SJCRH30 (cell line): ENCODE data around the gene EFCAB10. TPM values are rescaled to one million over a fixed set of nuclear protein-coding genes. Genes with fewer than 3 reads are reported as not detected.

Experiments used
- DNase-seq, 2 experiments: peaks; one replicate each; pipeline ENCODE4 v3.0.0-alpha.2; 2015 to 2020
- H3K27ac ChIP-seq: fragments of 250-450 bp; sonication (Bioruptor Pico); 2 replicates; pipeline ENCODE4 v1.5.1; 2020; ENCODE audit warnings: mild to moderate bottlenecking, moderate library complexity
- H3K27me3 ChIP-seq: fragments of 250-450 bp; sonication (Bioruptor Pico); 2 replicates; pipeline ENCODE4 v1.5.1; 2020; ENCODE audit warnings: mild to moderate bottlenecking, moderate library complexity
- H3K36me3 ChIP-seq: fragments of 250-450 bp; sonication (Bioruptor Pico); 2 replicates; pipeline ENCODE4 v1.5.1; 2020; ENCODE audit warnings: mild to moderate bottlenecking, moderate library complexity
- H3K4me1 ChIP-seq: fragments of 250-450 bp; sonication (Bioruptor Pico); 2 replicates; pipeline ENCODE4 v1.5.1; 2020; ENCODE audit warnings: mild to moderate bottlenecking, moderate library complexity
- H3K4me3 ChIP-seq: fragments of 250-450 bp; sonication (Bioruptor Pico); 2 replicates; pipeline ENCODE4 v1.5.1; 2020; ENCODE audit warnings: mild to moderate bottlenecking, moderate library complexity
- H3K9me3 ChIP-seq: fragments of 250-450 bp; sonication (Bioruptor Pico); replicated peaks from 2 replicates; pipeline ENCODE4 v1.5.1; 2020; ENCODE audit warnings: mild to moderate bottlenecking, moderate library complexity
- total RNA-seq: library from RNA; depleted of rRNA; stranded (reverse); fragments of >200 nt; shearing (Covaris generic); gene quantifications from 2 replicates; pipeline ENCODE4 v1.2.3, GENCODE V29; 2014

EFCAB10 gene
- total RNA-seq, 1 experiment from 2014 or later = 0.06 TPM

- H3K27me3 ChIP-seq = no peaks in the 10 kb centered on the region
- peaks cover 8% of the 10 kb centered on the region; the same call in 1 of the 2 replicates for H3K9me3 ChIP-seq
- H3K4me1 ChIP-seq = no peaks in the 10 kb centered on the region
- H3K27ac ChIP-seq = no peak overlapping the region
- no peak for DNase-seq
- H3K36me3 ChIP-seq = no peaks in the 10 kb centered on the region
- H3K4me3 ChIP-seq = no peak overlapping the region
Observed at GRCh38 chr7:105585850-105586500, 4.7 kb upstream of the EFCAB10 start.

GRCh38 chr7:105584165-105584564, 2.9 kb upstream of the EFCAB10 start:
- H3K9me3 ChIP-seq = peaks cover 8% of the 10 kb centered on the region; the same call in 1 of the 2 replicates
- no peak for DNase-seq
- no peaks in the 10 kb centered on the region for H3K27me3 ChIP-seq
- no peaks in the 10 kb centered on the region for H3K36me3 ChIP-seq
- H3K4me3 ChIP-seq = no peak overlapping the region
- no peaks in the 10 kb centered on the region for H3K4me1 ChIP-seq
- H3K27ac ChIP-seq = no peak overlapping the region

- H3K27me3 ChIP-seq = no peaks in the 10 kb centered on the region
- no peaks in the 10 kb centered on the region for H3K36me3 ChIP-seq
- H3K4me3 ChIP-seq = no peak overlapping the region
- peaks cover 8% of the 10 kb centered on the region; the same call in 1 of the 2 replicates for H3K9me3 ChIP-seq
- H3K27ac ChIP-seq = no peak overlapping the region
- DNase-seq = no peak
- no peaks in the 10 kb centered on the region for H3K4me1 ChIP-seq
Observed at GRCh38 chr7:105583061-105583460, 1.8 kb upstream of the EFCAB10 start.

GRCh38 chr7:105580022-105580740, 1.1 kb downstream of the EFCAB10 start:
- Histone ChIP-seq H3K27me3 (no peaks in the 10 kb centered on the region), H3K4me3 (no peak overlapping the region), H3K27ac (no peak overlapping the region), H3K36me3 (no peaks in the 10 kb centered on the region), H3K4me1 (peaks cover 7% of the 10 kb centered on the region), H3K9me3 (peaks cover 8% of the 10 kb centered on the region; the same call in 1 of the 2 replicates)
- no peak for DNase-seq

GRCh38 chr7:105578496-105578895, 2.8 kb downstream of the EFCAB10 start:
- DNase-seq = no peak
- no peaks in the 10 kb centered on the region for H3K27me3 ChIP-seq
- no peak overlapping the region for H3K27ac ChIP-seq
- peaks cover 7% of the 10 kb centered on the region for H3K4me1 ChIP-seq
- no peaks in the 10 kb centered on the region for H3K36me3 ChIP-seq
- H3K9me3 ChIP-seq = no peaks in the 10 kb centered on the region
- H3K4me3 ChIP-seq = no peak overlapping the region

- Histone ChIP-seq H3K4me3 (no peak overlapping the region), H3K27me3 (no peaks in the 10 kb centered on the region), H3K9me3 (no peaks in the 10 kb centered on the region), H3K36me3 (0 out of 2 replicates have a peak, but pooled peaks cover 4% of the 10 kb centered on the region), H3K27ac (no peak overlapping the region), H3K4me1 (peaks cover 7% of the 10 kb centered on the region)
- peak in 1 of 2 experiments; percentile 65 for DNase-seq
Observed at GRCh38 chr7:105577251-105577650, 4.0 kb downstream of the EFCAB10 start.

GRCh38 chr7:105571891-105572290, 9.4 kb downstream of the EFCAB10 start:
- Histone ChIP-seq H3K4me3 (no peak overlapping the region), H3K27ac (no peak overlapping the region), H3K9me3 (no peaks in the 10 kb centered on the region), H3K36me3 (peaks cover 21% of the 10 kb centered on the region), H3K27me3 (no peaks in the 10 kb centered on the region), H3K4me1 (peaks cover under 1% of the 10 kb centered on the region; the same call in 1 of the 2 replicates)
- DNase-seq = no peak

- Histone ChIP-seq H3K9me3 (no peaks in the 10 kb centered on the region), H3K27me3 (no peaks in the 10 kb centered on the region), H3K36me3 (peaks cover 48% of the 10 kb centered on the region), H3K4me1 (no peaks in the 10 kb centered on the region), H3K27ac (no peak overlapping the region), H3K4me3 (no peak overlapping the region)
- no peak for DNase-seq
Observed at GRCh38 chr7:105567821-105568220, 13.5 kb downstream of the EFCAB10 start.

- Histone ChIP-seq H3K9me3 (no peaks in the 10 kb centered on the region), H3K27me3 (no peaks in the 10 kb centered on the region), H3K27ac (no peak overlapping the region), H3K36me3 (peaks cover 50% of the 10 kb centered on the region), H3K4me3 (no peak overlapping the region), H3K4me1 (no peaks in the 10 kb centered on the region)
- DNase-seq = no peak
Observed at GRCh38 chr7:105567024-105567423, 14.3 kb downstream of the EFCAB10 start.

- peaks cover 56% of the 10 kb centered on the region for H3K36me3 ChIP-seq
- no peaks in the 10 kb centered on the region for H3K9me3 ChIP-seq
- H3K27me3 ChIP-seq = no peaks in the 10 kb centered on the region
- peaks cover 2% of the 10 kb centered on the region for H3K4me1 ChIP-seq
- no peak overlapping the region for H3K4me3 ChIP-seq
- no peak overlapping the region for H3K27ac ChIP-seq
- DNase-seq = no peak
Observed at GRCh38 chr7:105565190-105565589, 16.1 kb downstream of the EFCAB10 start.

GRCh38 chr7:105559926-105560325, 21.4 kb downstream of the EFCAB10 start:
- peak overlapping the region; percentile 50 for H3K27ac ChIP-seq
- no peak overlapping the region for H3K4me3 ChIP-seq
- DNase-seq = peak; percentile 55 to 82
- peaks cover 9% of the 10 kb centered on the region for H3K4me1 ChIP-seq
- H3K27me3 ChIP-seq = no peaks in the 10 kb centered on the region
- peaks cover 51% of the 10 kb centered on the region for H3K36me3 ChIP-seq
- H3K9me3 ChIP-seq = no peaks in the 10 kb centered on the region

GRCh38 chr7:105538339-105538738, 43.0 kb downstream of the EFCAB10 start:
- DNase-seq = no peak

GRCh38 chr7:105532709-105533460, 48.4 kb downstream of the EFCAB10 start:
- Histone ChIP-seq H3K4me1 (no peaks in the 10 kb centered on the region), H3K36me3 (peaks cover 18% of the 10 kb centered on the region), H3K4me3 (peak overlapping the region; percentile 95), H3K9me3 (no peaks in the 10 kb centered on the region), H3K27ac (peak overlapping the region; percentile 57), H3K27me3 (no peaks in the 10 kb centered on the region)
- DNase-seq = no peak

More at GRCh38 chr7:105538339-105538738, 43.0 kb downstream of the EFCAB10 start:
- Histone ChIP-seq H3K27me3 (no peaks in the 10 kb centered on the region), H3K9me3 (no peaks in the 10 kb centered on the region), H3K27ac (no peak overlapping the region), H3K36me3 (peaks cover 51% of the 10 kb centered on the region), H3K4me1 (no peaks in the 10 kb centered on the region), H3K4me3 (no peak overlapping the region)

- Histone ChIP-seq H3K9me3 (no peaks in the 10 kb centered on the region), H3K27me3 (no peaks in the 10 kb centered on the region), H3K27ac (peak within 1 kb of the TSS; percentile 57), H3K4me1 (no peaks in the 10 kb centered on the region), H3K4me3 (peak within 1 kb of the TSS; percentile 95), H3K36me3 (peaks cover 13% of the 10 kb centered on the region)
- peak; percentile 94 to 95 for DNase-seq
Observed at GRCh38 chr7:105531792-105532671, 49.3 kb downstream of the EFCAB10 start, which contains the start of gene RINT1. TSS of gene RINT1 (plus strand) at chr7:105532201. CDS start at chr7:105532316, 115 bp downstream.
